Activated CD4-positive, alpha-beta memory T cell treated with anti-CD3 and anti-CD28 coated beads, Interleukin-2, amount 10 ng/mL, durations not matched to agents 7 days and 5 days (primary cell): Measurements from ENCODE around the gene ARHGAP28. TPM values are rescaled to one million over a fixed set of nuclear protein-coding genes. Genes with fewer than 3 reads are reported as not detected.

Source experiments
- CTCF ChIA-PET: fragments of 350-600 bp; sonication (Branson Sonifier 250); formaldehyde crosslinking; loops from one replicate; lab custom pipeline; 2021; ENCODE audit warnings: antibody characterized with exemption, inconsistent platforms; lab: Charles Lee
- POLR2A ChIA-PET: fragments of 350-600 bp; sonication (Branson Sonifier 250); formaldehyde crosslinking; loops from one replicate; lab custom pipeline; 2021; ENCODE audit warnings: antibody characterized with exemption; lab: Charles Lee
- DNase-seq: peaks from one replicate; pipeline ENCODE4 v3.0.0-alpha.2; 2020
- H3K27ac Mint-ChIP-seq: one replicate; pipeline ENCODE4 v1.8.0; 2021; ENCODE audit warnings: mild to moderate bottlenecking, mixed read lengths
- H3K27me3 Mint-ChIP-seq: one replicate; pipeline ENCODE4 v1.8.0; 2021; ENCODE audit warnings: mixed read lengths
- H3K36me3 Mint-ChIP-seq: one replicate; pipeline ENCODE4 v1.8.0; 2021; ENCODE audit warnings: low read depth, mixed read lengths
- H3K4me1 Mint-ChIP-seq: one replicate; pipeline ENCODE4 v1.8.0; 2021; ENCODE audit warnings: mixed read lengths
- H3K4me3 Mint-ChIP-seq: one replicate; pipeline ENCODE4 v1.8.0; 2021; ENCODE audit warnings: mild to moderate bottlenecking, mixed read lengths
- H3K9me3 Mint-ChIP-seq: one replicate; pipeline ENCODE4 v1.8.0; 2021; ENCODE audit warnings: mixed read lengths
- total RNA-seq, 2 experiments: library from RNA; stranded (reverse); gene quantifications; one replicate each; pipeline ENCODE4 v1.2.3, GENCODE V29; 2021

The ARHGAP28 gene
- total RNA-seq, 2 experiments from 2014 or later: not detected

DNA sequence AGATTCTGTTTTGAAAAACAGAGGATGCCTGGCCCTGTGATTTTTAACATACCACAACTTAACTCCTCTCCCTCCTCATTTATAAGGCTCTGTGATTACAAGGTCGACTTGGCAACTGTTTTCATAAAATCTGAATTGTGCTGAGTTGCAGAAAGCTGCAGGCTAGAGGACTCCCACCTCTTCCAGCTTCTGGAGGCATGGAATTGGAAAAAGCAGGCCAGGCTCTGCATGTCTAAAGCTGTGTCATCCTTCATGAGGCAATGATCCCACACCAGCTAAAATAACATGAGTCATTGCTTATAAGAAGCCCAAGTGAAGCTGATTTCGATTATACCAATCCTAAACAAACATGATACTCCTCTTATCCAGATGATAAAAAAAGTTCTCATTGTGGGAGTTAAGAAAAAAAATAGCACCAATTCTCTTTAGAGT is 11.7 kb downstream of the ARHGAP28 start:
- no peak overlapping the region for H3K27ac Mint-ChIP-seq
- peaks cover 4% of the 10 kb centered on the region for H3K9me3 Mint-ChIP-seq
- no peaks in the 10 kb centered on the region for H3K36me3 Mint-ChIP-seq
- no peak overlapping the region for H3K4me3 Mint-ChIP-seq
- H3K27me3 Mint-ChIP-seq: no peaks in the 10 kb centered on the region
- DNase-seq: no peak
- H3K4me1 Mint-ChIP-seq: no peaks in the 10 kb centered on the region
- POLR2A ChIA-PET: no interaction called here
- CTCF ChIA-PET: no interaction called here

DNA sequence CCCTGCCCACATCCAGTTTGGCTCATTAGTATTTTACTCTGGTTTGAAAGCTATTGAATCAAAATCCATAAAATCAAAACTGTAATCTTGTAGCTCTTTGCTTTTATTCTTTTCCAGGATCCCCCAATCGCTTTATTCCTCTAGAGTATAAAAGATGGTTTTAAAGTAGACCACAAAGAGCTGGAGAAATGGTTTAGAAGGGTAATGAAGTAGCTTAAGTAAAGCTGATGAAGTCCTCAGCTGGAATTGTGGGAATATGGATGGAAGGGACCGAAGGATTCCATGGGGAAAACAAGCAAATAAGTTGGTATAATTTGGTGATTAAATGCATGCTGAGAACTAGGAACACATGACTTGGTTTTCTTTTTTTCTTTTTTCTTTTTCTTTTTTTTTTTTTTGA is 12.3 kb downstream of the ARHGAP28 start:
- no peak overlapping the region for H3K27ac Mint-ChIP-seq
- no peaks in the 10 kb centered on the region for H3K36me3 Mint-ChIP-seq
- ChIA-PET POLR2A (no interaction called here), CTCF (no interaction called here)
- DNase-seq: no peak
- H3K27me3 Mint-ChIP-seq: no peaks in the 10 kb centered on the region
- H3K9me3 Mint-ChIP-seq: peaks cover 4% of the 10 kb centered on the region
- H3K4me1 Mint-ChIP-seq: no peaks in the 10 kb centered on the region
- H3K4me3 Mint-ChIP-seq: no peak overlapping the region

DNA sequence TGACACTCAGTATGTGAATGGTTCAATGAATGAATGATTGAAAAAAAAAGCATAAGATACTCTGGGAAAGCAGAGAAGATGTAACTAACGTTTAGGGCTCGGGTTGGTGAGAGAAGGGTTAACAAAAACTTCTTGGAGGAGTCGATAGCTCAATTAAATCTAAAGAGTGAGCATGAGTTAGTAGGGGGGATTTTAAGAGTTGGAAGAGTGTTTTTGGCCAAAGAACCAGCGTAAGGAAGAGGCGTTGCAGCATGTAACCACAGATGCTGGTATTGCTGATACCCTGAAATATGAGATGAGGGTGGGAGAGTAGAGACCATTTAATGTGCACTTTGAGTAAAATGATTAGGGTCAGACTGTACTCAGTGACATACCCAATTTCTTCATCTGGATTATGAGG is 14.5 kb downstream of the ARHGAP28 start:
- ChIA-PET CTCF (interaction anchor here (1.0 kb wide), 1 partner anchor 38 kb away, joined by 3 read pairs; no protein-coding TSS in a partner anchor), POLR2A (interaction anchor here (0.6 kb wide), 1 partner anchor 449 kb away, joined by 3 read pairs; no protein-coding TSS in a partner anchor)
- no peak overlapping the region for H3K27ac Mint-ChIP-seq
- no peaks in the 10 kb centered on the region for H3K27me3 Mint-ChIP-seq
- no peaks in the 10 kb centered on the region for H3K36me3 Mint-ChIP-seq
- H3K9me3 Mint-ChIP-seq: peaks cover 7% of the 10 kb centered on the region
- no peak for DNase-seq
- H3K4me1 Mint-ChIP-seq: no peaks in the 10 kb centered on the region
- no peak overlapping the region for H3K4me3 Mint-ChIP-seq

DNA sequence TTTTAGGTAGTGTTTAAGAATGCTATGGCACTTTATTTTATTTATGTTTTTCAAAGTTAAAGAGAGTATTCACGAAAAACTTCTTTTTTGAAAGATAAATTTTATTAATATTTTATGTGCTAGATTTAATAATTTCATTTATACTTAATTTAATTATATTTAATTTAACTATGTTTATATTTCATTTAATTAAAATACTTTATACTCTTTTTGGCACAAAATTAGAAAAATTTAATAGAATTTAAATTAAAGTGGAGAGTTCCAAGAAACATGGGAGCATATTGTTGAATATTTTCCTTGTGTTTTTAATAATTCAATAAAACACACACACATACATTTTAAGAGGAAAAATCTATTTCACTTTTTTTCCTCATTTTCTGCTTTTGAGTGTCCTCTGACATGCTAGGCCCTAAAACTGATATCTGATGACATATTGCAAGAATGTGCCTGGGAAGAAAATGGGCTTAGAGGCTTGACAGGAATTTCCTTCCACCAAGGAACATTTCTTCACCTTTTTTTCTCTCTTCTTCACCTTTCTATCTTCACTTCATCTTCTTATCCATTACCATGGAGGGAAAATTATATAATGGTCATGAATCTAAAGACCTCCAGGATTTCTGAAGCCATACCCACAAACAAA is 15.4 kb downstream of the ARHGAP28 start:
- no peak overlapping the region for H3K27ac Mint-ChIP-seq
- peaks cover 7% of the 10 kb centered on the region for H3K9me3 Mint-ChIP-seq
- H3K4me3 Mint-ChIP-seq: no peak overlapping the region
- no peaks in the 10 kb centered on the region for H3K36me3 Mint-ChIP-seq
- no peaks in the 10 kb centered on the region for H3K27me3 Mint-ChIP-seq
- CTCF ChIA-PET: interaction anchor here (1.0 kb wide), 1 partner anchor 39 kb away, joined by 3 read pairs; no protein-coding TSS in a partner anchor
- no peaks in the 10 kb centered on the region for H3K4me1 Mint-ChIP-seq
- DNase-seq: no peak
- POLR2A ChIA-PET: no interaction called here

DNA sequence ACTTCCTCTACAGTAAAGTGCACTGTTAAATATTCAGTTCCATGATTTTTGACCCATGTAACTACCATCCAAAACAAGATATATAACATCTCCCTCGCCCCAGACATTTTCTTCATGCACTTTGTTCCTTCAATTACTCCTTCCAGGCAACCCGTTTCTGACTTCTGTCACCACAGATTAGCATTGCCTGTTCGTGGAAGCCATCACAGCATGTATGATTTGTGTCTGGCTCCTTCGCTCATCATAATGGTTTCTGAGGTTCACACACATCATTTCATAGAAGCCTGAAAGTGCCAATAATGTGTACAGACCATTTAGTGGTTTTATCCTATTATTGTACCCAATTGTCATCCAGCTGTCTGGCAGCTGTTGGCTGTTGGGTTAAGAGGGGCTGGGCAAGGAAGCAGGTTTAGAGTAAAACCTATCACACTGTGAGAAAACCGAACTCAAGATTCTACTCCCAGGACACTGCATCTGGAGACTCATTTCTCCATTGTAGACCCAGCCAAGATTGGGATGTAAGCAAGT is 16.1 kb downstream of the ARHGAP28 start:
- no peak for DNase-seq
- peaks cover 7% of the 10 kb centered on the region for H3K9me3 Mint-ChIP-seq
- no peaks in the 10 kb centered on the region for H3K4me1 Mint-ChIP-seq
- no peaks in the 10 kb centered on the region for H3K27me3 Mint-ChIP-seq
- ChIA-PET POLR2A (no interaction called here), CTCF (no interaction called here)
- no peak overlapping the region for H3K27ac Mint-ChIP-seq
- no peaks in the 10 kb centered on the region for H3K36me3 Mint-ChIP-seq
- H3K4me3 Mint-ChIP-seq: no peak overlapping the region

DNA sequence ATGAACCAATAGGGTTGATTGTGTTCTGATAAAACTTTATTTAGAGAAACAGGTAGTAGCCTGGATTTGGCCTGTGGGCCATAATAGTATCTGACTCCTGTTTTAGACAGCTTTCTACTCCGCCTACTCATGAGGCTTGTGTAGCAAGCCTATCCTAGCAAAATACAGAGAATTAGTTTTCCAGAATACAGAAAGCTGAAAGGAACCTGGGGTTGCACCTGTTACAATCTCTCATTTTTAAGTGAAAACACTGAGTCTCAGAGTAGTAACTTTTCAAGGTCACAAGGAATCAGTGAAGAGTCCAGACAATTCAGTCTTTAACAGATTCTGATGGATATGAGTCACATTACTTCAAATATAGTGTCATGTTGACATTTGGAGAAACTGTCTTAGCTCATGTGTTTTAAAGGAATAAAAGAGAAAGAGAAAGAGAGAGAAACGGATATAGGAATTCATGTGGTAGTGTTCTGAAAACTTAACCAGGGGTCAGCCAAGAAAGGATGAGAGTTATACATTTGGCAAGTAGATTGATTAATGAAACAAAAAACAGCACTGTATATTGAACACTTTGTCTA is 17.0 kb downstream of the ARHGAP28 start:
- no peak overlapping the region for H3K27ac Mint-ChIP-seq
- H3K9me3 Mint-ChIP-seq: peaks cover 7% of the 10 kb centered on the region

DNA sequence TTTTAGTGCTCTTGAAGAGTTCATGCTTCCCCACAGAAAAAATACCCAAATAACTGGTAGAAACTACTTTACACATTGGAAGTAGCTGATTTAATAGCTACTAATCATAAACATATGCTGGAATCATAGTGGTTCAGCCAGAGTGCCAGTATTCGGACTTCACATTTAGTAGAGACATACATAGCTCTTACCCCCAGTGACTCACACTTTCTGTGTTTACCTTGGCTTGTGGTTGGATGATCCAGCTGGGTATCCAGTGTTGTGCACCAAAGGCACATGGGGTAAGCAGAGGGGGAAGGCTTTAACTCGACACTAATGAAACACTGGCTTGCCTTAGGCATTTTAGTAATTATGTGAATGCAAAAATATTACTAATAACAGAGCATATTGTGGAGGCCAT is 18.1 kb downstream of the ARHGAP28 start:
- Mint-ChIP-seq H3K27ac (no peak overlapping the region), H3K27me3 (no peaks in the 10 kb centered on the region), H3K36me3 (no peaks in the 10 kb centered on the region), H3K4me1 (no peaks in the 10 kb centered on the region), H3K9me3 (peaks cover 7% of the 10 kb centered on the region), H3K4me3 (no peak overlapping the region)
- ChIA-PET CTCF (no interaction called here), POLR2A (no interaction called here)
- no peak for DNase-seq

More for the DNA sequence above, 17.0 kb downstream of the ARHGAP28 start:
- ChIA-PET CTCF (no interaction called here), POLR2A (no interaction called here)
- Mint-ChIP-seq H3K27me3 (no peaks in the 10 kb centered on the region), H3K4me1 (no peaks in the 10 kb centered on the region), H3K4me3 (no peak overlapping the region), H3K36me3 (no peaks in the 10 kb centered on the region)
- no peak for DNase-seq

DNA sequence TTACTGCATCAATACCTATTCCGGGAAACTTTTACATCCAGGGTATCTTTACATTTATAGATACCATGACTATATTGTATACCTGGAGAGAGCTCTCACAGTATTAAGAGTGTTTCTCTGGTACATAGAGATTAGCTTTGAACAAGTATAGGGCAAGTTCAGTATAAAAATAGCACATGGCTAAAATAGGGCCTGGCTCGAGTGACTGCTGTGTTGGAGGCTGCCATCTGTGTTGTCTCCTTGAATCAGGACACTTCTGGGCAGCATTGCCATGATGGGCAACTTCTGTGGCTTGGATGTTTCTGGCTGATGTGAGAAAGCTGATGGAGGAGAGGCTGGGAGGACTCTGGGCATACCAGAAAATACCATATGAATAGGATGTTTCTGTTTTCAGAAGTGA is 18.7 kb downstream of the ARHGAP28 start:
- no peak for DNase-seq
- POLR2A ChIA-PET: no interaction called here
- Mint-ChIP-seq H3K27ac (no peak overlapping the region), H3K4me1 (no peaks in the 10 kb centered on the region), H3K4me3 (no peak overlapping the region), H3K9me3 (peaks cover 7% of the 10 kb centered on the region), H3K36me3 (no peaks in the 10 kb centered on the region), H3K27me3 (no peaks in the 10 kb centered on the region)
- CTCF ChIA-PET: no interaction called here

DNA sequence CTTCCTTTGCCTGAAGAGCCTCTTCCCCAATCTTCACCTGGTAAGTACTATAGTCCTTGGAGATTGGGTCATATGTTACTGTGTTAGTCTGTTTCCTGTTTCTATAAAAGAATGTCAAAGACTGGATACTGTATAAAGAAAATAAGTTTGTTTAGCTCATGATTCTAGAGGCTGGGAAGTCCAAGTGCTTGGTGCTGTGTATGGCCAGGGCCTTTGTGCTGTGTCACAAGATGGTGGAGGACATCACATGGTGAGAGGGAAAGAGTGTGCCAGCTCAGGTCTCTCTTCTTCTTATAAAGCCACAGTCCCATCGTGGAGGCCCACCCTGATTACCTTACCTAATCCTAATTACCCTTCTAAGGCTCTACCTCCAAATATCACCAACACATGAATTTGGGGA is 20.9 kb downstream of the ARHGAP28 start:
- Mint-ChIP-seq H3K27ac (no peak overlapping the region), H3K9me3 (peaks cover 8% of the 10 kb centered on the region)

DNA sequence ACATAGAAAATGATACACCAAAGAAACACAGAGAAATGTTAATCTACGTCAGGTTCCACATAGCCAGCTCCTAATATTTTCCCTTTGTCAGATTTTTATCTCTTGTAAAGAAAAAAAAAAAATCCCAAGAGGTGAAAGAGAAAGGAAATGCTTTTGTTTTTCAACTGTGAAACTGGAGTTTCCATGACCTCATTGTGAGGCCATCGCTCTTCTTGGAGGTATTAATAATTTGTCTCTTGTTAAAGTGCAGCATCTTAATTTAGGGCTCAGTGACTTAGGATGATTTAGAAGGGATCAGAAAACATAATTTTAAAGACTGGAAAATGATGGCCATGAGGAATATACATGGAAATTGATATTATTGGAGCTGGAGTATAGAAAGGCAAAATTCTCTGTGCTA is 21.7 kb downstream of the ARHGAP28 start:
- no peak for DNase-seq
- Mint-ChIP-seq H3K27ac (no peak overlapping the region), H3K9me3 (peaks cover 8% of the 10 kb centered on the region), H3K36me3 (no peaks in the 10 kb centered on the region), H3K27me3 (no peaks in the 10 kb centered on the region), H3K4me3 (no peak overlapping the region), H3K4me1 (no peaks in the 10 kb centered on the region)
- ChIA-PET CTCF (no interaction called here), POLR2A (no interaction called here)

More for the DNA sequence above, 20.9 kb downstream of the ARHGAP28 start:
- Mint-ChIP-seq H3K4me1 (no peaks in the 10 kb centered on the region), H3K4me3 (no peak overlapping the region), H3K27me3 (no peaks in the 10 kb centered on the region), H3K36me3 (no peaks in the 10 kb centered on the region)
- no peak for DNase-seq
- CTCF ChIA-PET: no interaction called here
- POLR2A ChIA-PET: no interaction called here

DNA sequence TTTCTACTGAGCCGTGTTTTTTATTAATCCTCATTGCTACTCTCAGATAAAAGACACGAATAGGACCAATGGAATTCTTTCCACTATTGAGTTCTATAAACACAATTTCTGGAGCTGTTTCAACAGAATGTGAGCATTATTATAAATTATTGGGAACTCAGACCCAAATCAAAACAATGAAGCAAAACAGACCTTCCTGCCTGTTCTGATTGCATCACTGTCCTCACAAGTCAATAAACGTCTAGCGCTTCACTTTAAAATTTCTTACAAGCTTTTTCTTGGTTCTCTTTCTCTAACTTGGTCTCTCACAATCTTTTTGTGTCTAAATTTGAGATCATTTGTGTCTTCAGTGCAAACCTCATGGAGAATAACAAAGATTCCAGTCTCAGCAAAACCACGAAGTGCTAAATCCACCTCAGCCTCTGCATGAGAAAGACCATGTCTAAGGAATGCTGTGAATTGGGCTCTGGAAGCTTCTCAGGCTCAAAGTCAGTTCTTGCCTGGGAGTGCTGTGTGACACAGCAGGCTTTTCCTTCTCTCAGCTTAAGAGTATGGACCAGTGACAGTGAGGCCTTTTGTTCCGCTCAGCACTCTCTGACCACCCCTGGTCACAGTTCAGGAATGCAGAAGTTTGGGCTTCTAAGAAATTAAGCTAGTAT is 22.8 kb downstream of the ARHGAP28 start:
- Mint-ChIP-seq H3K27ac (no peak overlapping the region), H3K36me3 (no peaks in the 10 kb centered on the region), H3K9me3 (peaks cover 8% of the 10 kb centered on the region), H3K4me1 (no peaks in the 10 kb centered on the region), H3K27me3 (no peaks in the 10 kb centered on the region), H3K4me3 (no peak overlapping the region)
- no peak for DNase-seq
- CTCF ChIA-PET: no interaction called here
- POLR2A ChIA-PET: no interaction called here

DNA sequence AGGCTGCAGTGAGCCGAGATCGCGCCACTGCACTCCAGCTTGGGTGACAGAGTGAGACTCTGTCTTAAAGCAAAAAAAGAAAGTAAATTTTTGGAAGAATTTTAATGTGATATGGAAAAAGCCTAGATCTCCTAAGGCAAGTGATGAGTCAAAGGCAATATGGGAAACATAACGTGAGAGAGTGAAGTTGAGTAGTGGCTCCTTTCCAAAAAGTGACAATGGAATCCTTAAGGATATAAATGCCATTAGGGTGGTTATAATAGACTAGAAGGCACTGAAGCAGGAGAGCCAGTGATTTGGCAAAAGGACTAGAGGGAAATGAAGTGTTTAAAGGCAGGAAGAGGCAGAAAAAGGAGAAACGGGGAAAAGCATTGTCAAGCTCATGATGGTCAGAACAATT is 25.6 kb downstream of the ARHGAP28 start:
- Mint-ChIP-seq H3K9me3 (peaks cover 8% of the 10 kb centered on the region), H3K4me1 (no peaks in the 10 kb centered on the region), H3K36me3 (no peaks in the 10 kb centered on the region), H3K4me3 (no peak overlapping the region), H3K27ac (no peak overlapping the region), H3K27me3 (no peaks in the 10 kb centered on the region)
- ChIA-PET CTCF (no interaction called here), POLR2A (no interaction called here)
- no peak for DNase-seq

DNA sequence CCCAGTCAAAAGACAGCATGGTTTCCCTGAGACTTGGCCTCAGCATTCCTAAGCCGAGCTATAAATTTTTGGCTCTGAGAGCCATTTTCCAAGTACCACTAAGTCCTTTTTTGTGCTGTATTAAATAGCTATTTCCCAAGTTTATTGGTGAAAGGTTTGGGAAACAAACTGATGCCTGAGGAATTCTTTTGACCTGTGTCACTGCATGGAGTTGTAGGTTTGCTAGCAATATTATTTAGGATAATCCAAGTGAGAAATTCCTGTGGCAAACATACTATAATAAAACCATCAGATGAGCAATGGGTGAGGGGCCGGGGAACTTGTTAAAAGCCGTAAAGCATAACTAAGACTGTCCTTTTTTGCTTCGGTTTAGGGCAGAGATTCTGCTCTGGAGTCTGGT is 28.4 kb downstream of the ARHGAP28 start:
- no peaks in the 10 kb centered on the region for H3K27me3 Mint-ChIP-seq
- POLR2A ChIA-PET: no interaction called here
- H3K4me1 Mint-ChIP-seq: no peaks in the 10 kb centered on the region
- no peak overlapping the region for H3K27ac Mint-ChIP-seq
- no peak for DNase-seq
- no peak overlapping the region for H3K4me3 Mint-ChIP-seq
- no peaks in the 10 kb centered on the region for H3K36me3 Mint-ChIP-seq
- H3K9me3 Mint-ChIP-seq: peaks cover 8% of the 10 kb centered on the region
- CTCF ChIA-PET: no interaction called here
